HG03103 (cell line): ENCODE measurements around the gene TGM2.

ENCODE experiments used
- ATAC-seq: cut with Tn5 transposase; IDR thresholded peaks from one replicate; pipeline ENCODE4 v1.9.1; 2021; ENCODE audit warnings: low read depth; ENCODE audit not compliant: unreplicated experiment

The TGM2 gene

GRCh38 chr20:38199501-38200390, 34.7 kb upstream of the TGM2 start:
- no peak for ATAC-seq

GRCh38 chr20:38198238-38198861, 33.3 kb upstream of the TGM2 start:
- no peak for ATAC-seq

- no peak for ATAC-seq
Measured at GRCh38 chr20:38197619-38198018, 32.5 kb upstream of the TGM2 start.

- ATAC-seq, result no peak
Measured at GRCh38 chr20:38197217-38197616, 32.1 kb upstream of the TGM2 start.

DNA sequence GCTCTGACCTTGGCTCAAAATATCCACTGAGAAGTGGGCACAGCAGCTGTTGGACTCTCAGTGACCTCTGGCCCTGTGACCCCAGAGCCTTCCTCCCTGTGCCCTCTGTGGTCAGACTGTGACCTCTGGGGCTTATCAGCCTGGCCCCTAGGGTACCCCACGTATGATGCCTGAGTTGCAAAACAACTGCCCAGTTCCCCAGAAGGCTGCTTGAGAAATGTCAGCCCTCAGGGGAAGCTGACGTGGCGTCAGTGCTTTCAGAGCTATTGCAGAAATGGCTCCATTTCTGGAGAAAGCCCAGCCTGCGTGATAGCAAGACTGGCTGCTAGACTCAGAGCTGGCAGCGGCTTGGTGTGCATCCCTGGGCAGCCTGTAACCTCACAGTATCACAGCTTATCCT, 31.5 kb upstream of the TGM2 start:
- no peak for ATAC-seq

- no peak for ATAC-seq
Measured at GRCh38 chr20:38196076-38196475, 31.0 kb upstream of the TGM2 start.

DNA sequence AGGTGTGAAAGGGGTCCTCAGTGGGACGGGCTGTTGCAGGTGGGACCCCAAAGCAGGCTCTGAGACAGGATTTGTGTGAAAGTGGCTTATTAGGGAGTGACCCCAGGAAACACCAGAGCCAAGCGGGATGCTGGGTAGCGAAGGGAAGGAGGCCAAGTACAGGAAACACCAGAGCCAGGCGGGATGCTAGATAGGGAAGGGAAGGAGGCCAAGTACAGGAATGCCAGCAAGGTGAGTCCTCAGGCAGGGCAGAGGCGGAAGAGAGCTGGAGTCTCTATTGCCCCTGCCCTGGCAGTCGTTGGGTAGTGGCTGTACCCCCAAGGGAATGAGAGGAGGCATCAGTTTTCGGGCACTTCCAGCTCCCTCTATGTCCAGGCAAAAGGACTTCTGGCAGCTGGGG, 30.5 kb upstream of the TGM2 start:
- no peak for ATAC-seq

DNA sequence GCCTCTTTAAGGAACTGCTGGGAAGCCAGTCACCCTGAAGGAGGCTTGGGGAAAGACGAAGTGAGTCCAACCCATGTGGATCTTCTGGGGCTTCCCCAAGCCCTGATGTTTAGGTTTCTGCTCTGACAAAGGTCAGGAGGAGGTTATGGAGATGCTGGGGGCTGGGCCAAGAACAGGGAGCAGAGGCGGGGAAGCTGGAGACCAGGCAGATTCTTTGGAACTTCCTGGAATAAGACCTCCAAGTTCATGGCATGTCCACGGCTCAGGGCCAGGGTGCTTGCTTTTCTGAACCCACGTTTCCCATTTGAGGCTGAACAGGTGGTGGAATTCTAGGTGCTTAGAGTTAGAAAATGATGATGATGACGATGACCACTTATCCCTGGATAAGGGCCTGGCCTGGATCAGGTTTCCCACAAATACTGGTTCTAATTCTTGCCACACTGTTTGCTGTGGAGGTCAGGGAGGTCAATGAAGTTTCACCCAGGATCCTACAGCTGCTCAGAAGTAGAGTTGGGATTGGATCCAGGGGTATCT, 30.0 kb upstream of the TGM2 start:
- no peak for ATAC-seq

DNA sequence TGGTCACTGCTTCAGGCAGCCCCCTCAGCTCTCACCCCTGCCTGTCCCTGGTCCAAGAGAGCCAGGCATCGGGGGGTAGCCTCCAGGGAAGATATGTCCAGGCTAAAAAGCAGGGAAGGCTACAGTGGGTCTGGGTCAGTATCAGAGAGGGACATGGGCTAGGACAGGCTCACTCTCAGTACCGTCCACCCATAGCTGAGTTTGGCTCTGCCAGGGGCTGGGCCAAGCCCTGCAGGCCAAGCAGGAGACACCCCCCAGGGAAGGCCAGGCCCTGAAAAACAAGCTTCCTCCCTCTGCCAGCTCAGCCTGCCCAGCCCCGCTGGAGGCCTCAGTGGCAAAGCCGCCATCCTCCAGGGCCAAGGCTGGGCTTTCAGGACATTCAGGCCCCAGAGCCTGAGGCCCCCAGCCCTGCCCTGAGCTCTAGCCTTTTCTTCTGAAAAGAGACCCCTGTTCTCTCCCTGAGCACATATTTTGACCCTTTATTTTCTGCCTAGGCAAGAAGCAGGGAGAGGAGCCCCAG, 28.6 kb upstream of the TGM2 start:
- no peak for ATAC-seq

DNA sequence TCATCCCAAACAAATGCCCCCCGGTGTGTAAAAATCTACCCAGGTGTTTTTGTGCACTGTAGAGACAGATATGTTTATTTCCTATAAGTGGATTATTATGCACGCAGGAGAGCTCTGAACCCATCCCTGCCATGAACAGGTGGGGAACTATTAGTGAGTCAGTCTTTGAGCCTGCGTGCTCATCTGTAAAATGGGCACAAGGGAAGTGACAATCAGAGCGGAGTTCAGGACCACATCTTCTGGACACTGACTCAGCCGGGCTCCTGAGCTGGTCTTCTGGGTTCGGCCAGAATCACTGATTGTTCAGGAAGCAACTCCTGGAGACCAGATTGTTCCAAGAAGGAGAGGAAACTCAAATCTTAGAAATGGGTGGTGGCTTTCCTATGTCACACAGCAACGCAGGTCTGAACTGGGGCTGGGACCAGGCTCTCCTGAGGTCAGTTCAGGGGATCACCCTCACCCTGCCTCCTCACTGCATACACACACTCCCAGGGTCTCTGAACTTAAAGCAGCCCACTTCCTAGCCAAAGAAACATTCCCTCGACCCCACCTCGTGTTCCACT, 27.3 kb upstream of the TGM2 start:
- ATAC-seq, result no peak

DNA sequence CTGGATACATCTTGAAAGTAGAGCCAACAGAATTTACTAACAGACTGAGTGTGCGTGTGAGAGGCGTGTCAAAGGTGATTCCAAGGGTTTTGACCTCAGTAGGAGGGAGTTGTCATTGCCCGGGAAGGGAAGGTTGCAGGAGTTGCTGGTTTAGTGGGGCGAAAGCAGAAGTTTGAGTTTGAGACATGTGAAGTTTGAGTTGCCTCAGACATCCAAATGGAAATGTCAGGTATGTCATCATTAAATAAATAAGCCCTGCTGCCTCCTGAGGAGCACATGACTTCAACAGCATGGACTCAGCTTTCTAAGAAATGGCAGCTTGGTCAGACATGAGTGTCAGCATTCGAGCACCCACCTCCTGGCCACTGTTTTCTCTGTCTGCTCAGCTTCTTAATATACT, 26.6 kb upstream of the TGM2 start:
- ATAC-seq, result no peak

- ATAC-seq, result no peak
Measured at GRCh38 chr20:38190936-38191371, 25.9 kb upstream of the TGM2 start.

GRCh38 chr20:38190166-38190565, 25.1 kb upstream of the TGM2 start:
- ATAC-seq, result no peak

DNA sequence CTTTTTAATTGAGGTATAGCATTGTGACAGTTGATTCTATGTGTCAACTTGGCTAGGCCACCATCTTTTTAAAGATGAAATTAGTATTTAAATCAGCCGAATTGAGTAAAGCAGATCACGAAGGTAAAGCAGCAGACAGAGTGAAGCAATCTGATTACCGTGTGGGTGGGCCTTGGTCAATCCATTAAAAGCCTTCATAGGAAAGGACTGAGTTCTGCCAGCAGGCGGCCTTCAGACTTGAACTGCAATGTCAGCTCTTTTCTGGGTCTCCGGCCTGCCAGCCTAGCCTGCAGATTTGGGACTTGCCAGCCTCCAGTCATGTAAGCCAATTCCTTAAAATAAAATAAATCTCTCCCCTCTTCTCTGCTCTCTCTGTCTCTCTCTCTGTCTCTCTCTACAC, 22.4 kb upstream of the TGM2 start:
- ATAC-seq, result no peak

- no peak for ATAC-seq
Measured at GRCh38 chr20:38186788-38187221, 21.7 kb upstream of the TGM2 start.

DNA sequence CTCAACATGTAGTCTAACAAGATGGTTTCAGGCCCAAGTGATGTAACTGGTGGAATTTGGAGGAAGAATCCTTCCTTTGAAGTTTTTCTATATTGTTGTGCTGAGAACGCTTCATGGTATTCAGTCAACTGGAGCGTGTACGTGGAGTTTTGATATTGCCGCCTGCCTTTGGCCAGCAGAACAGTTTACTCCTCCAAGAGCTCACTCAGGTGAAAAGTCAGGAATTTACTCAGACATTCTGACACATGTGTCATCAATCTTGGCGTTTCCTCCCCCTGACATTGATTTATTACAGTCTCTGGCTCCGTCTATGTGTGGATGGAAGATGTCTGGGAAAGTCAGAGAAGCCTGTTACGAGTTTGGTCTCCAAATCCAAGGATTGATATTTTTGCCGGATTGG, 19.0 kb upstream of the TGM2 start:
- ATAC-seq, result no peak

- no peak for ATAC-seq
Measured at GRCh38 chr20:38181971-38182370, 16.9 kb upstream of the TGM2 start.

DNA sequence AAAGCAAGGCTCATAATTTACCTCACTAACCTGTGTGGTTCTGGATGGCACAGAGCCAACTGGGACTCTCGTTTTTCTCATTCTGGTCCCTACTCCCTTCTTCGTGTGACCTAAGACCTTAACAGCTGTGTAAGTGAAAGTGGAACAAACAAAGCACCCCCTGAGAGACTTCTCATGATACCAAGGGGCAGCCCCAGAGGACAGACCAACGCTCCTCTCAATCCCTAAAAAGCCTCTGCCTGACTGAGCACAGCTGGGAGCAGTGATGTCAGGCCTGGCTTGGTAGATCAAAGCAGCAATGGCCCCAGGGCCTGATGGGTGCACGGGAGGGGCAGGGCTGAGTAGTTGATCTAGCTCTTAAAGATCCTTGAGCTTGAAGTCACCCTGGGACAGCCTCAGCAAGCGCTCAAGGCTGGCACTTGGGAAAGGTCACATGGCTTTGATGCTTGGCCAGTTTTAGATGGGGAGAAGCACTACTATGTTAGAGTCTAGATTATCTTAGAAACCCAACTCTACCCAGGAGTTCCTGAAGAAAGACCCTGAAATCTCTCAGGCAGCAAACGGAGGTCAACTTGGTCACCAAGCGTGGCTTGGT, 16.2 kb upstream of the TGM2 start:
- ATAC-seq, result no peak

- ATAC-seq, result no peak
Measured at GRCh38 chr20:38180781-38181180, 15.7 kb upstream of the TGM2 start.

GRCh38 chr20:38179846-38180245, 14.8 kb upstream of the TGM2 start:
- ATAC-seq, result no peak

- no peak for ATAC-seq
Measured at GRCh38 chr20:38178581-38178980, 13.5 kb upstream of the TGM2 start.
